EH (cell line): ENCODE data around the gene DNMT1.

Experiments
- DNase-seq: peaks from one replicate; pipeline ENCODE4 v3.0.0-alpha.2; 2015; ENCODE audit warnings: low read depth

Gene DNMT1

DNA sequence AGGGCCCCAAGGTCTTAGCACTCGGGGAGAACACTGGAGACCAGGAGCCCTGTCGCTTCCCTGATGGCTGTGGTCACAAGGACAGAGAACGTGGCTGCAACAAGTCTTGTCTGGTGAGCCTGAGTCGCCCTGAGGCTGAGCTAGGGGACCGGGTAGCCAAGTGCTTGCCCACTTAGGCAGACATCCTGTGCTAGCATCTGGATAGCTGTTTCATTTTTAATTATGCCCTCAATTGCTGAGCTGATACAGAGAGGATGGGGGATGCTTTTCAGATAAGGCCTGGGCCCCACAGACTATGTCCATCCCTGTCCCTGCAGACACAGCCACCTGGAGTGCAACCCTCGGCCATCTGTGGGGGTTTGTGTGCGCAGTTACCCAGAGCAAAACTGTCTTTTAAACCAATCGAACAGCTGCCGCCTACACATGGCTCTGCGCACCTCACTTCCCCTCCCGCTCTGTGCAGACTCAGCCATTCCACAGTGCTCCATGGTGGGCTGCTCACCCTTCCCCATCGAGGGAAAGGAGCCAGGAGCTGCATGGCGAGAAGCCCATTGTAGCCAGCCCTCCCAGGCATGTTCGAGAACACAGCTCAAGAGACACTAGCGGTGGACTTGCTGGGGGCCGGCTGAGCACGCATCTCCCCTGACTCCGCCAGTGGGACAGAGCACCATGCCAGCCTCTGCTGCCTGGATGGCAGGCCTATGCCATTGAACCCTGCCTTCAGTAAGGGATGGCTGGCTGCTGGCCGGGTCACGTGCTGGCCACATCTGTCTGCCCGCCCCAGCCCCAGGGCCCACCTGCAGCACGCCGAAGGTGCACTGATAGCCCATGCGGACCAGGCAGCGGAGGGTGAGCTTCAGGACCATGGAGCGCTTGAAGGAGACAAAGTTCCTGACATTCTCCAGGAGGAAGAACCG, 55.6 kb downstream of the DNMT1 start:
- no peak for DNase-seq

DNA sequence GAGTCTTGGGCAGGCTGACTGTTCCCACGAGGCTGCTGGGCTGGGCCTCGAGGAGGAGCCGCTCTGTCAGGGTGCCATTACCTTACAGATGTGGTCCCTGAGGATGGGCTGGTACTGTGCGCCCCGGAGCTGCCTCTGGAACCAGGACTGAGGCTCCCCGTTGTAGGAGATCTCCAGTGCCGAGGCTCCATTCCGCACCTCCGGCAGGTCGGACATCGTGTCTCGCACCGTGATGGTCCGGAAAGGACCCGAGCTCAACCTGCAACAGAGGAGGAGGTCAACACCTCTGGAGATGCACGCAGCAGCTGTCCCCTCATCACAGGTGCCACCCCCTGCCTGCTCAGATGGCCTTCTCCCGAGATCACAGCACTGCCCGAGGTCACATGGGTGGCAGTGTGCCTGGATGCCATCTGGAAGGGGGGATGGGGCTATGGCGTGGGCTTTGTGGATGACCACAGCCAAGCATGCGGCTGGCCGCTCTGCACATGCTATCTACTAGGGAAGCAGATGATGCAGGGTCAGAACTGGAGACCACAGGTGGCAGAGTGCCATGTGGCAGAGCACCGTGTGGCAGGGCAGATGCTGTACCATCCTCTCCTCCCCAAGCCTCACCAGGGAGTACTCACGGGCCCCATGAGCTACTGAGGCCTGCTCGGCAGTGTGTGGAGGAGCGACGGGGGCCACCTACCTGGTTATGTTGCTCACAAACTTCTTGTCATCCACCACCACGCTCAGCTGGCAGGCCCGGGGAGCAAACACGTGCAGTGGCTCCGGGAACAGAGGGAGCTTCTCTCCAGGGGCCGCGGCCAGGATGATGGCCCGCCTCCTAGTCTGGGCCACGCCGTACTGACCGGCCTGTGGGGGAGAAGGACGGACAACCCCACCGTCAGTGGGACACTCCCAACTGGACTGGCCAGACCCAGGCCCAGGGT, 56.7 kb downstream of the DNMT1 start:
- no peak for DNase-seq

DNA sequence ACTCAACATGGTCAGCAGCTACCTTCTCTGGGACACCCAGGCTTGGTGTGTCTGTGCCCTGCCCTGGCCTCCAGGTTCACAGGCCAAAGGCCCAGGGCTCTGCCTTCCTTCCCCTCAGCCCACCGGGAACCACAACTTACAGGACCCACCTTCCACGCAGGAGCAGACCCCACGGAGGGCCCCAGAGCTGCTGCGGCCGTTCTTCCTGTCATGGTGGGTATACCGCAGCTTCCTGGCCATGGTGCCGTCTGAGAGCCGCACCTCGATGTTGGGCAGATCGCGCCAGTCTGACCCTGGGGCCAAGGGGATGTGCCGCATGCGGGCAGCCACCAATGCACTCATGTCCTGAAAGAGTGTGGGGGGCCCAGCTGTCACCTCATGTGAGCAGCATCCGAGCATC, 57.8 kb downstream of the DNMT1 start:
- DNase-seq, result no peak

DNA sequence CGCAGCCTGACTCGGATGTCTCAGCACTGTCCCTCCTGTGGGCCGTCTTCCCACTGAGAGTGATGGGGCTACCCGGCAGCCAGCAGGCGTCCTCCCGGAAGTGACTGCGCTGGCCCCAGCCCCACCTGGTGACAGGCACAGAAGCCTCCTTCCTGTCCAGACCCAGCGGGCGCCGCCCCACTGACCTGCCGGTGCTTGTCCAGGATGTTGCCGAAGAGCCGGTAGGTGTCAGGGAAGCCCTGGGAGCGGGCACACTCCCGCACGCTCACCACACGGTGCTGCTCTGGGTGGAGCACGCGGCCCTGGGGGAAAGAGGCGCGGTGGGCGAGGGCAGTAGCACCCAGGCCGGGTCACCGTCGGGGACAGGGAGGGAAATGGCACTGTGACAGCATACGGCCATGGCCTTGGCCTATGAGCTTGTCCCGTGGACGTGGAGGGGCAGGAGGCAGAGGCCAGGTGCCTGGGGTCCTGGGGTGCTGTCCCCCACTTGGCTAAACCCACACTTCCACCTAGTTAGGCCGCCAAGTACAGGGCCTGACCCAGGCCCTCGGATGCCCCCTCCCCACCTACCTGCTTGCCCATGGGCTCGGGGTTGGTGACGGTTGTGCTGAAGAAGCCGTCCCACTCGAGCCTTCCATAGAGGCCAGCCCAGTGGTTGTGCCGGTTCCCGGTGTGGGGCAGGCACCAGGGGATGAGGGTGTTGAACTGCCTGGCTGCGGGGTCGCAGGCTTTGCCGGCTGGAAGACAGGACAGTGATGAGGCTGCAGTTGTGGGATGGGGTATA, 59.0 kb downstream of the DNMT1 start:
- DNase-seq, result no peak

DNA sequence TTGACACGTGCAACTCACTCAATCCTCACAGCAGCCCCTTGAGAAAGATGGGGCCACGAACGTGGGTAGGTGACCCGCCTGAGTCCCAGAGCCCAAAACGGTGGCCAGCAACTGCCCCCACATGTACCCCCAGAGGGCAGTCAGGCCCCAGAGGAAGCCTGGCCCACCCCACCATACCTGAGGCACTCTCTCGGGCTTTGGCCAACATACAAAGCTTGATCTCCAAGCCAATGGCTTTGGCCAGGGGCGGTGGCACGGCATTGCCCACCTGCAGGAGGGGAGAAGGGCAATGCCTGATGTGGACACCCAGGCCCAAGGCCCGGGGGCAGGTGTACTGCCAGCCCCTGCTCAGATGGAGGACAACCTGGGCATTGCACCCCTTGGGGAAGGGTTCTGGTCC, 60.7 kb downstream of the DNMT1 start:
- DNase-seq, result no peak

DNA sequence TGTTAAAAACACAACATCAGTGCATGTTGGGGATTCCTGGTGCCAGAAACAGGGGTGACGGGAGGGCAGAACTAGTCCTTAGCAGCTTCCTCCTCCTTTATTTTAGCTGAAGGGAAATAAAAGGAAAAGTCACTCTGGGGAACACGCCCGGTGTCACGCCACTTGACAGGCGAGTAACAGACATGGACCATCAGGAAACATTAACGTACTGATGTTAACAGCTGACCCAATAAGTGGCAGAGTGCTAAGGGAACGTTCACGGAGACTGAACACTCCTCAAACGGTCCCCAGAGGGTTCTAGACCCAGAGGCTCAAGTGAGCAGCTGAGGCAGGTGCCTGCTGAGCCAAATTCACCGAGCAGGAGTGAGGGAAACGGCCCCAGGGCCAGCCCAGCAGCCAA, 61.2 kb downstream of the DNMT1 start:
- DNase-seq, result no peak

DNA sequence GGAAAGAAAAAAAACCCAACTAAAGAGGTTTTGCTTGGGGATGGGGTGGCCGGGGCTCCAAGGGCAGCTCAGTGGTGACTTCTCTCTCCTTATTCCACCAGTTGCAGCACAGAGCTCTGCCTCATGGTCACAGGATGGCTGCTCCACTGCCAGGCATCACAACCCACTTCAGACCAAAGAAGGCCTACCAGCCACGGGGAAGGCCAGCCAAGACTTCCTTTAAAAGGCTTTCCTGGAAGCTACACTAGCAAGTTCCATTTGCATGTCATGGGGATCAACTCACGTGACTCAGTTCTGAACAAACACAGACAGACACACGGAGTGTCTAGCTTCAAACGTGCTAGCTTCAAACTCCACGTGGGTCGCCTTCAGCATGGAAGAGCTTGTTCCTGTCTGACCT, 61.8 kb downstream of the DNMT1 start:
- DNase-seq, result no peak

DNA sequence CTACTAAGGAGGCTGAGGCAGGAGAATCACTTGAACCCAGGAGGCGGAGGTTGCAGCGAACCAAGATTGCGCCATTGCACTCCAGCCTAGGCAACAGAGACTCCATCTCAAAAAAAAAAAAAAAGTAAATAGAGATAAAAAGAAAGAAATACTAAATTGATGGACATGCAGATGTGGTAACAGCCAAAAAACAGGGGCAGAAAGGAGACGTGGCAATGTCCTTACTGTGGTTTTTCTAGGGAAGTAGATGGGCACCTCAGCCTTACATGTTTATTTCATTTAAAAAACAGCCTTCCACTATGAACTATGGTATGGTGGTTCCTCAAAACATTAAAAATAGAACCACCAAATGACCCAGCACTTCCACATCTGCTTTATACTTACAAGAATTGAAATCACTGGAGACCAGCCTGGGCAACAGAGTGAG, 68.5 kb downstream of the DNMT1 start:
- no peak for DNase-seq

DNA sequence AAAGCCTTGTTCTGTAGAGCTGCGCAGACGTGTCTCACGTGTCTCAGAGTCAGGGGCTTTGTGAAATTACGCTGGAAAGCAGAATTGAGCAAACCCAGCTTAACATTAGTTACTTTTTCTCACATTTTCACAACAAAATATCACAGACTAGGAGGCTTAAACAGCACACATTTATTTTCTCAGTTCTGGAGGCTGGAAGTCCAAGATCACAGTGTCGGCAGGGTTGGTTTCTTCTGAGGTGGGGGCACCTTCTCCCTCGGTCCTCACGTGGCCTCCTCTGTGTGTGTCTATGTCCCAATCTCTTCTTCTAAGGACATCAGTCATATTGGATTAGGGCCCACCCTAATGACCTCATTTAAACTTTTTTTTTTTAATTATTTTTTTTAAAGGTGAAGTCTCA, 70.3 kb downstream of the DNMT1 start:
- no peak for DNase-seq

DNA sequence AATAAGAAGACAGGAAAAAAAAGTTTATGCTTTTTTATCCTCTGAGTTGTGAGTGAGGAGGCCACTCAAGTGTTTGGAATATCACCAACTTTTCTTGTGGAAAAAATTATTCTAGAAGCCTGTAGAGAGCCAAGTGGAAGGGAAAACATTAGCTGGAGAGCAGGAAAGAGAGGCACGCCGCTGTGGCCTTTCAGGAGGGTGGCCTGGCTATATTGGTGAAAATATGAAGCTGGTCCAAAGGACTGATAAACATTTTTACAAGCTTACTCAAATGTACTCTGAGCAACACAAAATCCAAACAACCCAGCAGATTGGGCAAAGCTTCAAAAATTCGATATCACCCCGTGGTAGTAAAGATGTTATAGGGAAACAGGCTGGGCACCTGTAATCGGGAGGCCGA, 72.7 kb downstream of the DNMT1 start:
- DNase-seq, result peak; percentile 77

DNA sequence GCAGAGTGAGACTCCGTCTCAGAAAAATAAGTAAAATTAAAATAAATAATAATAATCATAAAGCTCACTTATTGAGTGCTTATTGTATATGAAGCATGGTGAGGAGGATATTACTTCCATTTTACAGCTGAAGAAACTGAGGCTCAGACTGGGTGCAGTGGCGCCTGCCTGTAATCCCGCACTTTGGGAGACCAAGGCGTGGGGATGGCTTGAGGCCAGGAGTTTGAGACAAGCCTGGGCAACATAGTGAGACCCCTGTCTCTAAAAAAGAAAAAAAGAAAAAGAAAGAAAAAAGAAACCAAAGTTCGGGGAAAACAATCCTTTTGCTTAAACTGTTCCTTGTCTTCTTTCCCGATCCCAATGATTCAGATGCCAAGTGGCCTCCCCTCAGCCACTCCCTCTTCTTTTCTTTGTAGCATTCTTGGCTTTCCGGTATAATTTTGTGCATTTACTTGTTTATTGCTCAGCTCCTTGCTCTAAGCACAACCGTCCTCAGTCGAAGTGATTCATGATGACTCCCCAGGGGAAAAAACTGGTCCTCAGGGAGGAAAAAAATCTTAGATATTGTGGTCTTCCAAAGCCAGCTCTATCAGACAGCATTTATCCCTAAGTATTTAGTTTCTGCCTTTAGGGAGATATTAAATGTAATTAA, 74.1 kb downstream of the DNMT1 start:
- peak; percentile 90 for DNase-seq

DNA sequence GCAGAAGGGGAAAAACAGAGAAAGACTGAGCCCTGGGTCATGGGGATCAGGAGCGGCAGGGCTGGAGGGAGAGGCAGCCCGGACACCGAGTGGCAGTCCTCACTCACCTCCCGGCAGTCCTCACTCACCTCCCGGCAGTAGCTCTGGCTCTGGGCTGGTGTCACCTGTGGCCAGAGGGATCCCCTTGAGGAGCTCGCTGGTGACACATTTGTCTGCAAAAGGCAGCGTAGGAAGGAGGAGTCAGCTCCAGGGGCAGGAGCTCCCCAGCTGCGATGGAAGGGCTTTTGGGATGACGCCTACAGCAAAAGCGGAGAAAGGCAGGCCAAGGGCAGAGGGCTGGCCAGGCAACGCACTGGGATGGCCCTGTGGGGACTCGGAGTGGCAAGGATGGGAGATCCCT, 75.8 kb downstream of the DNMT1 start:
- DNase-seq, result peak; percentile 19

DNA sequence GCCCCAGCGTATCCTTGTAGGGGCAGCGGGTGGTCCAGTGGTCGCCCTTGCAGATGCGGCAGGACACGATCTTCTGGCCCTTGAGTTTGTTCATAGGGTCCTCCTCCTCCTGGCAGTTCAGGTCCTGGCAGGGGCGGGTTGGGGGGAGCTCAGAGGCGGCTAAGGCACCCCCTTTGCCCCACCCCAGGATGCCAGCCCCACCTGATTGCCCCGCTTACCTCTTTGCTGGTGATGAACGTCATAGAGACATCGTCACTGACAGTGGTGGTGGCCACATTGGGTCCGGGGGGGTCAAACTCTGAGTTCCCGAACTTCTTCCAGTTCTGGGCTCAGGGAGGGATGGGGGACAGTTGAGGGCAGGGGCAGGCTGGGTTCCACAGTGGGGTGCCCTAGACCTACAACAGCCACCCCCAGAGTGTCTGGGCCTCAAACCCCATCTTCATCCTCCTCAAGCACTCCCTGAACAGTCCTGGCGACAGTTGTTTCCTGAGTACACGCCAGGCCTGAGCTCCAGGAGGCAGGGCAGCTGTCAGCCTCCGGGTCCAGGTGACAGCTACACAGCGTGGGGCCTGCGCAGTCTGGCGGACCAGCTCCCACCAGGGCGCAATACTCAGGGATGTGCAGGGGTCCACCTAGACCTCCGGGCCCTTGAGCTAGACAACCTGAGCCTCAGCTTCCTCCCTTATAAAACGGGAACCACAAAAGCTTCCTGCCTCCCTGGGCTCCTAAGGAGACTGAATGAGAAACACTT, 77.7 kb downstream of the DNMT1 start:
- no peak for DNase-seq

DNA sequence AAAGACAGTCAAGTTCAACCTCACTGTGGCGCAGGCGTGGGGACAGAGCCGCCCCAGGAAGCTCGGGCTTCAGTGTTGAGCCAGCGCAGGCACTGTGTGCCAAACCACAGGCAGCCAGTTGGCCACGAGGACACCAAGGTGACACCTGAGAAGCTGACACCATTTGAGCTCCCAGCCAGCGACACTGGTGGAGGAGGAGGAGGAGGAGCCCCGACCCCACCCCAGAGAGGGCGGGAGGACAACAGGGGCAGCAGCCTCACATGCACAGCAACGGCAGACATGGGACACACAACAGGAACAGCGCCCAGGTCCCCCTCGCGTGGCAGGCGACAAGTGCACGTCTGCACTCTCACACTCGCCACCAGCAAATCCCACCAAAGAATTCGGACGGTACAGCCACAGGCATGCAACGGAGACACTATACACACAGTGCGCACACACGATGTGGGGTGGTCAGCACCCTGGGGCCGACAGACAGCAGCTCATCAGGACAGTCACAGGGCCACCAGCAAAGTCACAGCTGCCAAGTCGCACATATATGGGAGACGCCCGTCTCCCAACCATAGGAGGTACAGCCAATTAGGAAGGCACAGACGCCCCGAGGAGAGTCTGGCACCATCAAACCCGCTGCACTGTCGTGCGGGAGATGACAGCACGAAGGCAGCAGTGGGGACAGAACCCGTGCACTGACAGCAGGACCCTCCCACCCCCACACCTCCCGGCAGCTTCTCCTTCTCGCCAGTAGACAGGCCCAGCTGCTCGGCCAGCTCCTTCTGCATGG, 78.5 kb downstream of the DNMT1 start:
- DNase-seq, result no peak

DNA sequence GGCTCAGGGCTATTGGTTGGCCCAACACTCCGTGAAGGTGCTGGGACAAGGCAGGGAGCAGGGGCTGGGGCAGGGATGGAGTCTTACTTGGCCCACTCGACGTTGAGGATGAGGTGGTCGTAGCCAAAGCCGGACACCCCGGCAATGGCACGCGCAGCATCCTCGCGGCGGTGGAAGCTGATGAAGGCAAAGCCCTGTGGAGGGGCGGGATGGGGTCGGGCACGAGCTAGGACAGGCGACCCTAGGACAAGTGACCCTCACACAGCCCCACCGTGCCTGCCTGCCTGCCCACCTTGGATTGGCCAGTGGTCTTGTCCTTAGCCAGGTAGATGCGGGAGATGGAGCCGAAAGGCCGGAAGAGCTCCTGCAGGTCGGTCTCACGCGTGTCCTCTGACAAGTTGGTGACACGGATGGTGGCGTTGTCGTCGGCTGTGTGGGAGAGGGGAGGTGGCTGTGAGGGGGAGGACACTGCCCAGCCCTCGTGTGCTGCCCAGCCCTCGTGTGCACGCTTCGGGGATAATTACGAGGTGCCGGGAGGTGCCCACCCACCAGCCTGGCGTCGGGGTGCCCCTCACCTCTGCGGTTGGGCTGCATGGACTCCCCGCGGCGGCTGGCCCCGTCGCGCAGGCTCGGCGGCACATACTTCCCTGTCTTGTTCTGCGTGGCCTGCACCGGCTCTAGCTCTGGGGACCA, 79.2 kb downstream of the DNMT1 start:
- no peak for DNase-seq

DNA sequence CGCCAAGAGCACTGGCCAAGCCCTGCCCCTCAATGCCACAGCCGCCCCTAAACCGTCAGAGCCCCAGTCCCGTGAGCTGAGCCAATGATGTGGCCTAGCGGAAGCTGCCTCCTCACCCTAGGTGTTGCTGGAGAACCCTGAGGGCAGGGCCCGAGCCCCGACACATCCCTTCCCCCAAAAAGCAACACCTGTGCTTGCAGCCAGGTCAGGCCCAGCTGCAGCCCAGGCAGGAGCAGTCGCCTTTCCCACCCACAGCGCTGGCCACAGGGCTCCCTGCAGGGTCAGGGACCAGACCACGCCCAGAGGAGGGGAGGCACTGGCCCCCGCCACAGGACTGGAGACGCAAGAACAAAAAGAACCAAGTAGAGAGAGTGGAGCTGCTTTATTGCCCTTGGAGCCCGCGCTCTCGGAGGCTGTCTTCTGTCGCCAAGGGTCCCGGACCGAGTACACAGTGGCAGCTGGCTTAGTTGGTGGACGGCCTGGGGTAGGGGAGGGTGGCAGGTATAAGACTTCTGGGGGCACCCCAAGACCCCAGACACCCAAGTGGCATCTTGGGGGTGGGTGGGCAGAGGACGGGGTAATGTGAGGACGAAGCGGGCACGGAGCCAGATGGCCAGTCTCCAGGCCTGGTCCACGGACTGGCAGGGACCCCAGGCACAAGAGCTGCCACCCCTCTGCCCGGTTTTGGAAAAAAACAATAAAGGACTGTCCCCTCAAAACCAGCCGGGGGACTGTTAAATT, 79.9 kb downstream of the DNMT1 start:
- DNase-seq, result no peak

DNA sequence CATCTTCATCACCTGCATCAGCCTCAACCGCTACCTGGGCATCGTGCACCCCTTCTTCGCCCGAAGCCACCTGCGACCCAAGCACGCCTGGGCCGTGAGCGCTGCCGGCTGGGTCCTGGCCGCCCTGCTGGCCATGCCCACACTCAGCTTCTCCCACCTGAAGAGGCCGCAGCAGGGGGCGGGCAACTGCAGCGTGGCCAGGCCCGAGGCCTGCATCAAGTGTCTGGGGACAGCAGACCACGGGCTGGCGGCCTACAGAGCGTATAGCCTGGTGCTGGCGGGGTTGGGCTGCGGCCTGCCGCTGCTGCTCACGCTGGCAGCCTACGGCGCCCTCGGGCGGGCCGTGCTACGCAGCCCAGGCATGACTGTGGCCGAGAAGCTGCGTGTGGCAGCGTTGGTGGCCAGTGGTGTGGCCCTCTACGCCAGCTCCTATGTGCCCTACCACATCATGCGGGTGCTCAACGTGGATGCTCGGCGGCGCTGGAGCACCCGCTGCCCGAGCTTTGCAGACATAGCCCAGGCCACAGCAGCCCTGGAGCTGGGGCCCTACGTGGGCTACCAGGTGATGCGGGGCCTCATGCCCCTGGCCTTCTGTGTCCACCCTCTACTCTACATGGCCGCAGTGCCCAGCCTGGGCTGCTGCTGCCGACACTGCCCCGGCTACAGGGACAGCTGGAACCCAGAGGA, 80.6 kb downstream of the DNMT1 start:
- DNase-seq, result no peak

DNA sequence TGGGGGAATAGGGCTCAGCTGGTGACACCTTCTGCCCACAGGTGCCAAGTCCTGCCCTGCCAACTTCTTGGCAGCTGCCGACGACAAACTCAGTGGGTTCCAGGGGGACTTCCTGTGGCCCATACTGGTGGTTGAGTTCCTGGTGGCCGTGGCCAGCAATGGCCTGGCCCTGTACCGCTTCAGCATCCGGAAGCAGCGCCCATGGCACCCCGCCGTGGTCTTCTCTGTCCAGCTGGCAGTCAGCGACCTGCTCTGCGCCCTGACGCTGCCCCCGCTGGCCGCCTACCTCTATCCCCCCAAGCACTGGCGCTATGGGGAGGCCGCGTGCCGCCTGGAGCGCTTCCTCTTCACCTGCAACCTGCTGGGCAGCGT, 81.2 kb downstream of the DNMT1 start:
- DNase-seq, result no peak
